ENCODE results near the gene SMYD3. TPM values are rescaled to one million over a fixed set of nuclear protein-coding genes. Genes with fewer than 3 reads are reported as not detected.
A peak's percentile ranks its signal among the peaks of the same experiment; 100 is the strongest.

Gene SMYD3
- polyA plus RNA-seq, 2 of the 4 experiments (the other 2 are of a cell fraction) = 18.2 to 35.2 TPM

- Histone ChIP-seq H3K4me1 (no peaks in the 10 kb centered on the region), H3K4me3 (no peak overlapping the region), H3K9me3 (no peaks in the 10 kb centered on the region), H3K4me2 (no peak overlapping the region), H3K27ac (no peak overlapping the region)
- CTCF ChIA-PET = interaction anchor here (0.9 kb wide), 1 partner anchor 32 kb away, joined by 3 read pairs; no protein-coding TSS in a partner anchor
- TF ChIP-seq ELK1 (IDR thresholded peaks at IDR 0.05; ENCODE audit: low read depth, low read length) (no peak), KDM1A (IDR thresholded peaks at IDR 0.05; ENCODE audit: low read depth) (no peak), ATOH8 (CRISPR knock-in tag; IDR thresholded peaks at IDR 0.05; ENCODE audit: low read depth) (no peak), HOXB13 (CRISPR knock-in tag; IDR thresholded peaks at IDR 0.05; ENCODE audit: low read depth) (no peak), HDAC2 (IDR thresholded peaks at IDR 0.05) (no peak)
- POLR2A ChIA-PET = no interaction called here
- WGBS (ENCODE audit: missing lambda C conversion rate) = 96% methylated on average over 19 of the region's 19 CpGs
- ATAC-seq (no peak), FAIRE-seq (no peak), DNase-seq (ENCODE audit: low read depth in 1 of 2, low spot score in 1 of 2) (no peak)
Observed at GRCh38 chr1:246418565-246419312, 88.3 kb downstream of the SMYD3 start.

DNA sequence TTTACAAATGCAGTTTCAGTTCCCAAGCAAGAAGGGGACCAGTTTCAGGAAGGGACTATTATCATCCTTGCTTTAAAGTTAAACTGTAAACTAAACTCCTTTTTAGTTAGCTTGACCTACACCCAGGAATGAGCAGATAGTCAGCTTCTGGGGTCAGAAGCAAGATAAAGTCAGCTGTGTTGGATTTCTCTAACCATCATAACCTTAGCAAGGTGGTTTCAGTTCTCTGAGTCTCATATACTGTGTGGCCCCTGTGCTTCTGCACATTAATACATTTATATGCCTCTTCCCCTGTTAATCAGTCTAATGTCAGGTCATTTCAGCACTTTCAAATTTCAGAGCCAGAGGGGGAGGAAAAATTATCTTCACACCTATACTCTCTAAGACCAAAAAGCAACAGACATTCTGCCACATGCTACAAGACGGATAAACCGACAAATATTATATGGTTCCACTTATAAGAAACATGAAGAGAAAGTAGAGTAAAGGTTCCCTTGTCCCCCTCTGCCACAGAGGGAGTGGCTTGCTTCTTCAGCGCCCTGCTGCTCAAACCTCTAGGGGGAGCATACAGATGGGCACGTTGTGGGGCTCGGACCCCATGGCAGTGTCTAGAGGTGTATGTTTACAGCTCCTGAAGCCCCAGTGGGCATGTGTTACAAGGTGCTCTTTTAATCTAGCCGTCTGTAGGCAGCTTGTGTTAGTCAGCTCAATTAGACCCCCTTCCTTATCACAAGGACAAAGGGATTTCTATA, 89.1 kb downstream of the SMYD3 start:
- ChIA-PET POLR2A (no interaction called here), CTCF (interaction anchor here (0.9 kb wide), 1 partner anchor 33 kb away, joined by 3 read pairs; no protein-coding TSS in a partner anchor)
- no peaks in the 10 kb centered on the region for H3K9me3 ChIP-seq
- no peaks in the 10 kb centered on the region for H3K4me1 ChIP-seq
- no peak overlapping the region for H3K4me2 ChIP-seq
- FAIRE-seq = no peak
- no peak for TF ChIP-seq POLR2AphosphoS2 (conservative IDR thresholded peaks at IDR 0.05; ENCODE audit: low read length)
- no peak for TF ChIP-seq MAZ (IDR thresholded peaks at IDR 0.05; ENCODE audit: borderline replicate concordance, low read depth, low read length)
- no peak for ATAC-seq
- no peak overlapping the region for H3K27ac ChIP-seq
- no peak overlapping the region for H3K4me3 ChIP-seq
- DNase-seq (ENCODE audit: low read depth in 1 of 2, low spot score in 1 of 2) = no peak
- WGBS (ENCODE audit: missing lambda C conversion rate) = 92% methylated on average over 6 of the region's 6 CpGs

DNA sequence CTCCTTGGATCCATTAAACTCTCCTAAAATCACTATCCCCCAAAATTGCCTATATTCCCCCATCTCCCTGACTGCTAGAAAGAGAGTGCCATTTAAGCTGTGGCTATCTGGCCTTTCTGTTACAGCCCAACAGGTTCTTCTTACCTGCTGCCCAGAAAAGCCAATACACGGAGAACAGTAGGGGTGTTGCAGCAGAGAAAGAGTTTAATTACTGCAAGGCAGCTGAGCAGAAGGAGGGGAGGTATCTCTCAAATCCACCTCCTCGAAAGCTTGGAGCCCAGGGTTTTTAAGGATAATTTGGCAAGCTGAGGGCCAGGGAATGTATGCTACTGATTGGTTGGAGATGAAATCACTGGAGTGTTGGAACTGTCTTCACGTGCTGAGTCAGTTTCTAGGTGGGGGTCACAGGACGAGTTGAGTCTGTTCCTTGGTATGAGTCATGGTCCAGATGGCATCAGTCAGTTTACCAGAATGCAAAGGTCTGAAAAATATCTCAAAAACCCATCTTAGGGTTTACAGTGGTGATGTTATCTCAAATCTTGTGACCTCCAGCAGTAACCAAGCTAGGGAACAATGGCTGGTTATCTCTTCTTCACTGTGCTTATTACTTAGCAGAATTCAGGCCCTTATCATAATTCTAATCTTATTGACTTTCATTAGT, 89.8 kb downstream of the SMYD3 start:
- Histone ChIP-seq H3K4me3 (no peak overlapping the region), H3K4me2 (no peak overlapping the region), H3K9me3 (no peaks in the 10 kb centered on the region), H3K4me1 (no peaks in the 10 kb centered on the region), H3K27ac (no peak overlapping the region)
- FAIRE-seq (no peak), DNase-seq (ENCODE audit: low read depth in 1 of 2, low spot score in 1 of 2) (peak in 1 of 2 experiments; percentile 7), ATAC-seq (no peak)
- ChIA-PET POLR2A (no interaction called here), CTCF (no interaction called here)
- TF ChIP-seq MAZ (IDR thresholded peaks at IDR 0.05; ENCODE audit: borderline replicate concordance, low read depth, low read length) (no peak), MAX (IDR thresholded peaks at IDR 0.05) (no peak), KDM1A (IDR thresholded peaks at IDR 0.05; ENCODE audit: low read depth) (no peak), EP300 (IDR thresholded peaks at IDR 0.05) (no peak), FOSL2 (IDR thresholded peaks at IDR 0.05) (no peak), FOSL2 (CRISPR knock-in tag; IDR thresholded peaks at IDR 0.05) (no peak), TP53 (CRISPR knock-in tag; IDR thresholded peaks at IDR 0.05) (no peak), RCOR1 (IDR thresholded peaks at IDR 0.05; ENCODE audit: low read depth, low read length) (no peak), RAD21 (conservative IDR thresholded peaks at IDR 0.05 in 1 of 2, IDR thresholded peaks at IDR 0.05 in 1 of 2) (no peak), CHD4 (IDR thresholded peaks at IDR 0.05; ENCODE audit: borderline replicate concordance) (no peak), RFX5 (IDR thresholded peaks at IDR 0.05) (no peak), POLR2A (IDR thresholded peaks at IDR 0.05; ENCODE audit: low read length) (no peak), CBX8 (IDR thresholded peaks at IDR 0.05) (no peak)
- TF ChIP-seq, protein P1, sequence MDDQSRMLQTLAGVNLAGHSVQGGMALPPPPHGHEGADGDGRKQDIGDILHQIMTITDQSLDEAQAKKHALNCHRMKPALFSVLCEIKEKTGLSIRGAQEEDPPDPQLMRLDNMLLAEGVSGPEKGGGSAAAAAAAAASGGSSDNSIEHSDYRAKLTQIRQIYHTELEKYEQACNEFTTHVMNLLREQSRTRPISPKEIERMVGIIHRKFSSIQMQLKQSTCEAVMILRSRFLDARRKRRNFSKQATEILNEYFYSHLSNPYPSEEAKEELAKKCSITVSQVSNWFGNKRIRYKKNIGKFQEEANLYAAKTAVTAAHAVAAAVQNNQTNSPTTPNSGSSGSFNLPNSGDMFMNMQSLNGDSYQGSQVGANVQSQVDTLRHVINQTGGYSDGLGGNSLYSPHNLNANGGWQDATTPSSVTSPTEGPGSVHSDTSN (IDR thresholded peaks at IDR 0.05) = no peak
- 63% methylated on average over 4 of the region's 4 CpGs for WGBS (ENCODE audit: missing lambda C conversion rate)
